ENCODE results near the gene EYS. TPM values are rescaled to one million over a fixed set of nuclear protein-coding genes. Genes with fewer than 3 reads are reported as not detected.
A peak's percentile ranks its signal among the peaks of the same experiment; 100 is the strongest.

EYS gene
- total and polyA plus RNA-seq, 2 of the 8 experiments (the other 6 are each of a cell fraction or from before 2014, with no cell fraction given) = 0.05 to 0.13 TPM

GRCh38 chr6:65569505-65569904 is 137.5 kb downstream of the EYS start:
- Histone ChIP-seq H3K27me3 (replicated peaks in 1 of 4; ENCODE audit: control insufficient read depth in 3 of 4, extremely low read depth in 1 of 4, insufficient read depth in 3 of 4, low read length in 3 of 4) (no peaks in the 10 kb centered on the region), H4K5ac (ENCODE audit: insufficient read length, low read depth, low read length) (peak overlapping the region; percentile 70), H3K4me1 (replicated peaks in 1 of 4; ENCODE audit: control insufficient read depth in 3 of 4, insufficient read depth in 4 of 4, low read length in 3 of 4) (peaks cover 0 to 20% (median 6%) of the 10 kb centered on the region in 4 experiments; a peak in 3 of 7 replicates), H3K9ac (replicated peaks in 1 of 4; ENCODE audit: extremely low read depth in 1 of 4, low read depth in 3 of 4, low read length in 3 of 4) (peak overlapping the region in 1 of 4 experiments; percentile 19; a peak in 2 of 7 replicates), H3K18ac (ENCODE audit: extremely low read depth, low read length) (peak overlapping the region; percentile 89; the same call in 1 of the 2 replicates), H2BK5ac (ENCODE audit: low read depth, low read length) (peak overlapping the region; percentile 93), H3K23me2 (ENCODE audit: low read depth, low read length) (no peaks in the 10 kb centered on the region), H3K36me3 (ENCODE audit: control insufficient read depth in 2 of 4, insufficient read depth in 4 of 4, low read length in 3 of 4) (no peaks in the 10 kb centered on the region; a peak in 1 of 8 replicates), H2AK5ac (ENCODE audit: low read depth, low read length) (no peak overlapping the region), H4K8ac (ENCODE audit: extremely low read depth, insufficient read depth, low read length) (no peak overlapping the region), H4K20me1 (replicated peaks in 1 of 2; ENCODE audit: control insufficient read depth in 1 of 2, insufficient read depth in 2 of 2, low read length in 2 of 2) (no peaks in the 10 kb centered on the region), H2BK15ac (ENCODE audit: low read length) (no peak overlapping the region), H3K79me1 (ENCODE audit: low read depth, low read length) (no peaks in the 10 kb centered on the region), H3K9me3 (ENCODE audit: insufficient read depth in 2 of 2, low read depth in 1 of 2, low read length in 1 of 2) (no peaks in the 10 kb centered on the region), H4K91ac (replicated peaks; ENCODE audit: insufficient read length, low read length) (peak overlapping the region; percentile 92), H3K23ac (ENCODE audit: insufficient read length) (no peak overlapping the region), H2AFZ (ENCODE audit: low read length) (no peak overlapping the region), H3K4me2 (ENCODE audit: insufficient read depth in 1 of 2, low read depth in 2 of 2, low read length in 2 of 2) (peak overlapping the region; percentile 62 to 66), H3K4me3 (ENCODE audit: extremely low read depth in 1 of 4, insufficient read depth in 2 of 4, low read depth in 3 of 4, low read length in 4 of 4) (peak overlapping the region in 1 of 4 experiments; percentile 42; a peak in 2 of 8 replicates), H3K27ac (ENCODE audit: low read depth, low read length) (peak overlapping the region; percentile 73; the same call in 1 of the 2 replicates), H2BK120ac (replicated peaks; ENCODE audit: low read depth, low read length) (peak overlapping the region; percentile 91), H2BK20ac (ENCODE audit: low read length) (peak overlapping the region; percentile 96; the same call in 1 of the 2 replicates), H3K56ac (replicated peaks; ENCODE audit: insufficient read length, low read depth, low read length) (no peak overlapping the region), H2BK12ac (ENCODE audit: low read depth, low read length) (no peak overlapping the region; the same call in 1 of the 2 replicates), H3K4ac (replicated peaks; ENCODE audit: insufficient read length, low read depth, low read length) (peak overlapping the region; percentile 70), H3K14ac (ENCODE audit: insufficient read length) (no peak overlapping the region), H3K79me2 (ENCODE audit: control insufficient read depth in 1 of 2, insufficient read depth in 2 of 2, low read length in 2 of 2) (no peaks in the 10 kb centered on the region)
- DNase-seq (ENCODE audit: low read depth in 1 of 2, low spot score in 2 of 2) = peak in 1 of 2 experiments; percentile 41
- FAIRE-seq = no peak
- ChIA-PET POLR2A (ENCODE audit: partially characterized antibody) (interaction anchor here (0.6 kb wide), 1 partner anchor 1025 kb away, joined by 3 read pairs; no protein-coding TSS in a partner anchor), CTCF (ENCODE audit: partially characterized antibody) (interaction anchor here (0.5 kb wide), 1 partner anchor 318 kb away, joined by 3 read pairs; no protein-coding TSS in a partner anchor)
- 26% methylated on average over 2 of the region's 2 CpGs; no CpG with 5 or more reads in 1 of the 2 experiments for WGBS, 2 experiments (ENCODE audit: extremely low coverage in 1 of 2, insufficient coverage in 1 of 2, insufficient read length in 1 of 2, insufficient replicate concordance in 2 of 2, low coverage in 1 of 2, low lambda C conversion rate in 2 of 2, missing lambda C conversion rate in 1 of 2)

All from H1 (cell line).